Testis (tissue), 2 donors: ENCODE measurements around the gene KCNC2.

ENCODE experiments used
- POLR2A ChIP-seq: fragments of 450-650 bp; IDR thresholded peaks from one replicate; pipeline ENCODE4 v1.6.1; 2017; ENCODE audit warnings: antibody characterized with exemption, mild to moderate bottlenecking, moderate library complexity
- TF ChIP-seq, protein P1 (sequence below), 3 experiments: fragments of 450-650 bp in 2 of 3; fragments of 200-600 bp in 1 of 3; sonication (generic) in 1 of 3; IDR thresholded peaks; one replicate each; pipeline ENCODE4 v1.5.1; 2016 to 2019; ENCODE audit warnings: antibody characterized with exemption in 3 of 3, mild to moderate bottlenecking in 2 of 3, moderate library complexity in 1 of 3

DNA sequence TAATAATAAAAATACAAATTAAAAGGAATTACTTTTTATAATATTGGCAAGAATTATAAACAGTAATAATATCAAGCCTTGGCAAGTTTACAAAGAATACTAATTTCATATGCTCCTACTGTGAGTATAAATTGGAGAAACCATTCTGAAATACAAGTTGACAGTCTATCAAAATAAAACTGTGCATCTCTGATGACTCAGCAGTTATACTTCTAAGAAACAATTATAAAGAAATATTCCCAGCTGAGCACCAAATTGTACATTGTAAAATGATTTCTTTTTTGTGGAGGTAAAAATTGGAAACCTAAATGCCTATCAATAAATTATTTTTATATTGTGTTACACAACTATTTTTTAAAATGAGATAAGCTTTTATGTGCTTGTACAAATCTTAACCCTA lies 35.5 kb upstream of the KCNC2 start:
- TF ChIP-seq, protein P1, sequence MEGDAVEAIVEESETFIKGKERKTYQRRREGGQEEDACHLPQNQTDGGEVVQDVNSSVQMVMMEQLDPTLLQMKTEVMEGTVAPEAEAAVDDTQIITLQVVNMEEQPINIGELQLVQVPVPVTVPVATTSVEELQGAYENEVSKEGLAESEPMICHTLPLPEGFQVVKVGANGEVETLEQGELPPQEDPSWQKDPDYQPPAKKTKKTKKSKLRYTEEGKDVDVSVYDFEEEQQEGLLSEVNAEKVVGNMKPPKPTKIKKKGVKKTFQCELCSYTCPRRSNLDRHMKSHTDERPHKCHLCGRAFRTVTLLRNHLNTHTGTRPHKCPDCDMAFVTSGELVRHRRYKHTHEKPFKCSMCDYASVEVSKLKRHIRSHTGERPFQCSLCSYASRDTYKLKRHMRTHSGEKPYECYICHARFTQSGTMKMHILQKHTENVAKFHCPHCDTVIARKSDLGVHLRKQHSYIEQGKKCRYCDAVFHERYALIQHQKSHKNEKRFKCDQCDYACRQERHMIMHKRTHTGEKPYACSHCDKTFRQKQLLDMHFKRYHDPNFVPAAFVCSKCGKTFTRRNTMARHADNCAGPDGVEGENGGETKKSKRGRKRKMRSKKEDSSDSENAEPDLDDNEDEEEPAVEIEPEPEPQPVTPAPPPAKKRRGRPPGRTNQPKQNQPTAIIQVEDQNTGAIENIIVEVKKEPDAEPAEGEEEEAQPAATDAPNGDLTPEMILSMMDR (IDR thresholded peaks at IDR 0.05) = no peak
- no peak for TF ChIP-seq POLR2A
